ENCODE measurements around the gene EVA1C. TPM values are rescaled to one million over a fixed set of nuclear protein-coding genes. Genes with fewer than 3 reads are reported as not detected.
A peak's percentile ranks its signal among the peaks of the same experiment; 100 is the strongest.

EVA1C gene
- total and polyA plus RNA-seq, 9 of the 15 experiments (the other 6 are each of a cell fraction or from before 2014, with no cell fraction given), result 0.22 TPM; not detected in 8

DNA sequence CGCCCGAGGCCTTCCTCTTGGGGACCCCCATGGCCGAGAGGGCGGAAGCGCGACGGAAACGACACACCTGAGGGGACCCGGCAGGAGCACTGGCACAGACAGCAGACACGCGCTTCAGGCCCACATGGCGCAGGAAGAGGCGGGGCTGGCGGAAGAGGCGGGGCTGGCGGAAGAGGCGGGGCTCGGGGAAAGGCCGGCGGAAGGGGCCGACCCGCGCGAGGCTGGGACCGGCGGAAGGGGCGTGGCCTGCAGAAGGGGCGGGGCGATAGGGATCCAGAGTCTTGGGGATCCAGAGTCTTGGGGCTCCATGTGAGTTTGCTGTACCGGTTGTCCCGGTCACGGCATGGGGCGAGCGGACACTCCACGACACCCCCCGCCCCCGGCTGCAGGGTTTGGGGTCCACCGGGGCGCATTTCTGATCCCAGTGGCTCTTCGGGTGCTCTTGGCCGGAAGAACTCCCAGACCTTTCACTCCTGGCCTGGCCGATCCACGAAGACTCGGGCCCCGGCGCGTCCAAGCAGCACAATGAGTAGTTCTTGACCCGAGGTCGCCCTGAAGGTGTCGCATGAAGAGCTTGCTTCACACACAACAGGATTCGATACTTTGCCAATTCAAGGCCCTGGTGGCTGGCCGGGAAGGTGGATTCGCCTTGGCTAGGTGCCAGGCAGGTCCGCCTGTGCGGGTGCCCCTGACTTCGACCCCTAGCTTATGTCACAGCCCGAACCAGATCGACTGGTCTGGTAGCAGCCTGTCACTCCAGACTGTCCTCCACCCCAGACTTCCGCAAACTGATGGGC, 19.4 kb upstream of the EVA1C start, which contains the start of gene URB1 (continued):
- TF ChIP-seq TBL1XR1 (IDR thresholded peaks at IDR 0.05; ENCODE audit: low read length in 2 of 2), result 0 out of 4 replicates have a peak, but pooled peaks of 1 of the 2 experiments have one; percentile 12
- TF ChIP-seq ATF3 (IDR thresholded peaks at IDR 0.05), result no peak
- TF ChIP-seq ATF3 (CRISPR knock-in tag; conservative IDR thresholded peaks at IDR 0.05), result peak; percentile 75; the same call in 1 of the 2 replicates
- TF ChIP-seq, protein P1, sequence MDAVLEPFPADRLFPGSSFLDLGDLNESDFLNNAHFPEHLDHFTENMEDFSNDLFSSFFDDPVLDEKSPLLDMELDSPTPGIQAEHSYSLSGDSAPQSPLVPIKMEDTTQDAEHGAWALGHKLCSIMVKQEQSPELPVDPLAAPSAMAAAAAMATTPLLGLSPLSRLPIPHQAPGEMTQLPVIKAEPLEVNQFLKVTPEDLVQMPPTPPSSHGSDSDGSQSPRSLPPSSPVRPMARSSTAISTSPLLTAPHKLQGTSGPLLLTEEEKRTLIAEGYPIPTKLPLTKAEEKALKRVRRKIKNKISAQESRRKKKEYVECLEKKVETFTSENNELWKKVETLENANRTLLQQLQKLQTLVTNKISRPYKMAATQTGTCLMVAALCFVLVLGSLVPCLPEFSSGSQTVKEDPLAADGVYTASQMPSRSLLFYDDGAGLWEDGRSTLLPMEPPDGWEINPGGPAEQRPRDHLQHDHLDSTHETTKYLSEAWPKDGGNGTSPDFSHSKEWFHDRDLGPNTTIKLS (IDR thresholded peaks at IDR 0.05; ENCODE audit: borderline replicate concordance, low read depth), result peak; percentile 27; the same call in 1 of the 2 replicates
- TF ChIP-seq PKNOX1 (IDR thresholded peaks at IDR 0.05), result peak; percentile 95
- peak; percentile 26 for TF ChIP-seq CCNT2 (IDR thresholded peaks at IDR 0.05; ENCODE audit: borderline replicate concordance, extremely low read depth, insufficient read length, low read depth, low read length)
- TF ChIP-seq, protein P2, sequence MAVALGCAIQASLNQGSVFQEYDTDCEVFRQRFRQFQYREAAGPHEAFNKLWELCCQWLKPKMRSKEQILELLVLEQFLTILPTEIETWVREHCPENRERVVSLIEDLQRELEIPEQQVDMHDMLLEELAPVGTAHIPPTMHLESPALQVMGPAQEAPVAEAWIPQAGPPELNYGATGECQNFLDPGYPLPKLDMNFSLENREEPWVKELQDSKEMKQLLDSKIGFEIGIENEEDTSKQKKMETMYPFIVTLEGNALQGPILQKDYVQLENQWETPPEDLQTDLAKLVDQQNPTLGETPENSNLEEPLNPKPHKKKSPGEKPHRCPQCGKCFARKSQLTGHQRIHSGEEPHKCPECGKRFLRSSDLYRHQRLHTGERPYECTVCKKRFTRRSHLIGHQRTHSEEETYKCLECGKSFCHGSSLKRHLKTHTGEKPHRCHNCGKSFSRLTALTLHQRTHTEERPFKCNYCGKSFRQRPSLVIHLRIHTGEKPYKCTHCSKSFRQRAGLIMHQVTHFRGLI (CRISPR knock-in tag; IDR thresholded peaks at IDR 0.05), result no peak
- no peak for TF ChIP-seq POLR3G (IDR thresholded peaks at IDR 0.05; ENCODE audit: extremely low read depth, insufficient read length, insufficient replicate concordance)
- no peak for TF ChIP-seq FOXP4 (CRISPR knock-in tag; IDR thresholded peaks at IDR 0.05; ENCODE audit: borderline replicate concordance)
- peak; percentile 68; the same call in 1 of the 2 replicates for TF ChIP-seq ZZZ3 (IDR thresholded peaks at IDR 0.05)
- TF ChIP-seq, protein P3, sequence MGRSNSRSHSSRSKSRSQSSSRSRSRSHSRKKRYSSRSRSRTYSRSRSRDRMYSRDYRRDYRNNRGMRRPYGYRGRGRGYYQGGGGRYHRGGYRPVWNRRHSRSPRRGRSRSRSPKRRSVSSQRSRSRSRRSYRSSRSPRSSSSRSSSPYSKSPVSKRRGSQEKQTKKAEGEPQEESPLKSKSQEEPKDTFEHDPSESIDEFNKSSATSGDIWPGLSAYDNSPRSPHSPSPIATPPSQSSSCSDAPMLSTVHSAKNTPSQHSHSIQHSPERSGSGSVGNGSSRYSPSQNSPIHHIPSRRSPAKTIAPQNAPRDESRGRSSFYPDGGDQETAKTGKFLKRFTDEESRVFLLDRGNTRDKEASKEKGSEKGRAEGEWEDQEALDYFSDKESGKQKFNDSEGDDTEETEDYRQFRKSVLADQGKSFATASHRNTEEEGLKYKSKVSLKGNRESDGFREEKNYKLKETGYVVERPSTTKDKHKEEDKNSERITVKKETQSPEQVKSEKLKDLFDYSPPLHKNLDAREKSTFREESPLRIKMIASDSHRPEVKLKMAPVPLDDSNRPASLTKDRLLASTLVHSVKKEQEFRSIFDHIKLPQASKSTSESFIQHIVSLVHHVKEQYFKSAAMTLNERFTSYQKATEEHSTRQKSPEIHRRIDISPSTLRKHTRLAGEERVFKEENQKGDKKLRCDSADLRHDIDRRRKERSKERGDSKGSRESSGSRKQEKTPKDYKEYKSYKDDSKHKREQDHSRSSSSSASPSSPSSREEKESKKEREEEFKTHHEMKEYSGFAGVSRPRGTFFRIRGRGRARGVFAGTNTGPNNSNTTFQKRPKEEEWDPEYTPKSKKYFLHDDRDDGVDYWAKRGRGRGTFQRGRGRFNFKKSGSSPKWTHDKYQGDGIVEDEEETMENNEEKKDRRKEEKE (IDR thresholded peaks at IDR 0.05; ENCODE audit: borderline replicate concordance in 1 of 2, control insufficient read depth in 1 of 2, low read depth in 2 of 2, low read length in 1 of 2), result no peak
- TF ChIP-seq PML (IDR thresholded peaks at IDR 0.05; ENCODE audit: low read length), result peak; percentile 76
